CD4-positive, alpha-beta memory T cell (primary cell): ENCODE measurements around the gene TDRD12. TPM values are rescaled to one million over a fixed set of nuclear protein-coding genes. Genes with fewer than 3 reads are reported as not detected.
"Not testable (repeated sequence)": the region's sequence is repeated elsewhere in the genome, so short reads cannot be mapped to it uniquely, and the experiment has no call there.

Experiments used
- CTCF ChIA-PET: fragments of 350-600 bp; sonication (Branson Sonifier 250); formaldehyde crosslinking; loops from one replicate; lab custom pipeline; 2021; ENCODE audit warnings: inconsistent platforms; ENCODE audit not compliant: partially characterized antibody; lab: Charles Lee
- POLR2A ChIA-PET: fragments of 350-600 bp; sonication (Branson Sonifier 250); formaldehyde crosslinking; loops from one replicate; lab custom pipeline; 2021; ENCODE audit not compliant: partially characterized antibody; lab: Charles Lee
- DNase-seq, 5 donors: peaks; one replicate each; pipeline versions ENCODE4 v3.0.0 to v3.0.0-alpha.2; 2020 to 2022; ENCODE audit warnings: mixed read lengths in 1 of 5
- H3K27ac ChIP-seq: one replicate; pipeline ENCODE4 v1.7.0; 2013; ENCODE audit warnings: low read depth, low read length
- H3K27me3 ChIP-seq: 2 replicates; pipeline ENCODE4 v1.7.0; 2013; ENCODE audit warnings: mild to moderate bottlenecking, low read length, moderate library complexity; ENCODE audit not compliant: insufficient read depth
- H3K36me3 ChIP-seq: 2 replicates; pipeline ENCODE4 v1.7.0; 2013; ENCODE audit warnings: mild to moderate bottlenecking, low read length, moderate library complexity; ENCODE audit not compliant: insufficient read depth
- H3K4me1 ChIP-seq: 2 replicates; pipeline ENCODE4 v1.7.0; 2013; ENCODE audit warnings: mild to moderate bottlenecking, low read length, moderate library complexity; ENCODE audit not compliant: insufficient read depth
- H3K4me3 ChIP-seq, 2 donors: one replicate each; pipeline ENCODE4 v1.7.0; 2013; ENCODE audit warnings: low read length in 2 of 2, mild to moderate bottlenecking in 1 of 2
- H3K9me3 ChIP-seq, 2 donors: one replicate each; pipeline ENCODE4 v1.7.0; 2013; ENCODE audit warnings: low read length in 2 of 2, control low read depth in 1 of 2; ENCODE audit not compliant: control insufficient read depth in 1 of 2
- H3K27ac Mint-ChIP-seq, 7 donors: one replicate each; pipeline ENCODE4 v1.8.0; 2020 to 2021; ENCODE audit warnings: mixed read lengths in 7 of 7, mild to moderate bottlenecking in 6 of 7, inconsistent platforms in 3 of 7, moderate library complexity in 3 of 7
- H3K27me3 Mint-ChIP-seq, 2 donors: one replicate each; pipeline ENCODE4 v1.8.0; 2020 to 2021; ENCODE audit warnings: mixed read lengths in 2 of 2
- H3K36me3 Mint-ChIP-seq, 2 donors: one replicate each; pipeline ENCODE4 v1.8.0; 2020 to 2021; ENCODE audit warnings: mixed read lengths in 2 of 2, inconsistent platforms in 1 of 2, mild to moderate bottlenecking in 1 of 2
- H3K4me1 Mint-ChIP-seq, 4 donors: one replicate each; pipeline ENCODE4 v1.8.0; 2020 to 2021; ENCODE audit warnings: mixed read lengths in 4 of 4, mild to moderate bottlenecking in 1 of 4
- H3K4me3 Mint-ChIP-seq, 8 donors: one replicate each; pipeline ENCODE4 v1.8.0; 2020 to 2021; ENCODE audit warnings: mixed read lengths in 8 of 8, mild to moderate bottlenecking in 7 of 8, moderate library complexity in 6 of 8, inconsistent platforms in 3 of 8
- H3K9me3 Mint-ChIP-seq, 8 donors: one replicate each; pipeline ENCODE4 v1.8.0; 2020 to 2021; ENCODE audit warnings: mixed read lengths in 8 of 8, mild to moderate bottlenecking in 5 of 8, inconsistent platforms in 3 of 8, moderate library complexity in 1 of 8
- intact Hi-C: fragments of 100-400 bp; cut with micrococcal nuclease; formaldehyde crosslinking; loops from one replicate; pipeline ENCODE4 v1.15.1; 2023
- polyA plus RNA-seq, 2 donors: library from polyadenylated mRNA; unstranded; fragments of 300-500 nt; fragmentation: Illumina TruSeq; gene quantifications; one replicate each; pipeline ENCODE4 v1.2.3, GENCODE V29; 2021
- total RNA-seq, 2 experiments: library from RNA; stranded (reverse); gene quantifications; one replicate each; pipeline ENCODE4 v1.2.3, GENCODE V29; 2021

The TDRD12 gene
- total and polyA plus RNA-seq, 4 experiments from 2014 or later, result 0.20 to 1.9 (median 0.65) TPM

DNA sequence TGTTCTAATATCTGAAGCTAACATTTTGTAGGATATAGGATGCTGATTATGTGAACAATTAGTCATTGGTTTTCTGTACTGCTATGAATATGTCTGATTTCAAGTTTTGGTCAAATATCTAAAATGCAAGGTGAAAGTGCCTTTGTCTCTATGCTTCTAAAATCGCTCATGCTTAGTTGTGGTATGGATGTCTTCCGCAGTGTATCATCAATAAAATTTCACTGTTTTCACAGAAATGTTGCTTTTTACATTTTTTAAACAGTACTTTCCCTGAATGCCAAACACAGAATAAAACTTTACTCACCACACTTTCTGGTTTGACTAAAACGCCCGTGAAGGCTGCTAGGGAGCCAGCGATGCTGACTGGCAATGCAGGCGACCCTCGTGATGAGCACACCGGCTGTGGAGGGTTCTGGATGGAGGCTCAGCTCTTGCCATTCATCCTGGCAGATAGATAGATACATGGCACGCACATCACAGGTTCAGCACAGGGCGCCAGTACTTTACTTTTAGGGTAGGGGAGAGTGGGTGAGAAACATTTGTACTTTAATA lies 109.9 kb downstream of the TDRD12 start:
- Histone ChIP-seq H3K9me3 (no peaks in the 10 kb centered on the region), H3K36me3 (no peaks in the 10 kb centered on the region), H3K4me1 (peaks cover 4% of the 10 kb centered on the region), H3K27ac (no peak overlapping the region), H3K27me3 (no peaks in the 10 kb centered on the region), H3K4me3 (no peak overlapping the region)
- H3K4me1 Mint-ChIP-seq, result peaks cover 0 to 15% (median 7%) of the 10 kb centered on the region in 4 donors
- POLR2A ChIA-PET, result no interaction called here
- H3K9me3 Mint-ChIP-seq, result peaks cover 0 to under 1% (median 0%) of the 10 kb centered on the region in 8 donors
- peak overlapping the region in 7 of 8 donors; percentile 28 to 75 (median 69) for H3K4me3 Mint-ChIP-seq
- DNase-seq, result no peak
- H3K27me3 Mint-ChIP-seq, result peaks cover 0 to 2% of the 10 kb centered on the region in 2 donors
- intact Hi-C loops, result no loop called here
- CTCF ChIA-PET, result interaction anchor here (0.8 to 1.1 kb wide), 2 partner anchors 101 to 147 kb away, joined by 3 read pairs; no protein-coding TSS in a partner anchor
- H3K27ac Mint-ChIP-seq, result peak overlapping the region in 2 of 7 donors; percentile 29 to 64
- H3K36me3 Mint-ChIP-seq, result no peaks in the 10 kb centered on the region

DNA sequence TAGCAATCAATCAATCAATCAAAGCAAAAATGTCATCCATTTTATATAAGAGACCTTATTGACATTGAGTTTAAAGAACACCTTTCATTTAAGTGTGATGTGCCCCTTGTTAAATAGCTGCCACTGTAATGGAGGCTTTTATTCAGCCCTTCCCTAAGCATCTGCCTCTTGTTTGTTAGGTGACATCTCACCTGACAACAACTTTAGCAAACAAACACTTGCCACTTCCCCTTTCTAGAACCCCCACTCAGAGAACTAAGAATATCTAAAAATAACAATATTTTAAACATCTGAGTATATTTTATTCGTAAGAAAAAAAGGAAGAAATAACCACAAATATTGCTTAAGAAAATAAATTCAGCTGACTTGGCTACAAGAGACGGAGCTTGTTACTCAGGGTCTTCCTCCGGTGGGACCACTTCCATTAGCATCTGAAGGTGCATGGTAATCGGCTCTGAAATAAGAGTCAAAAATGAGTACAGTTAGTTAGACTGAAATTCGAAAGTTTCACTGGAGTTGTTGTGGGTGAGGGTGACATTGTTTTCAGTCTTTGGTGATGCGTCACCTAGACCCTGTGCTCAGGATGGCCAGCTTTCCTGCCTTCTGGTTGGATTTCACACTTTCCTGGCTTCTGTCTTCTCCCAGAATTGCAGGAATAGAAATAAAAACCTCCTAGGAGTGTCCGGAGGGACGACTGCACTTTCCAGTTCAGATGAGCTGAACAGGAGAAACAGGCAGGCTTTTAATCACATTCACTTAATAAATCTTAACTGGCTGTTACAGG lies 110.9 kb downstream of the TDRD12 start:
- H3K27ac ChIP-seq, result no peak overlapping the region
- no peaks in the 10 kb centered on the region for H3K36me3 ChIP-seq
- no peak overlapping the region for H3K4me3 ChIP-seq
- H3K4me1 Mint-ChIP-seq, result peaks cover 0 to 15% (median 7%) of the 10 kb centered on the region in 4 donors
- H3K27ac Mint-ChIP-seq, result no peak overlapping the region
- peaks cover 0 to 2% of the 10 kb centered on the region in 2 donors for H3K27me3 Mint-ChIP-seq
- ChIA-PET CTCF (no interaction called here), POLR2A (no interaction called here)
- no peaks in the 10 kb centered on the region for H3K9me3 Mint-ChIP-seq
- no peak for DNase-seq
- no peak overlapping the region for H3K4me3 Mint-ChIP-seq
- H3K27me3 ChIP-seq, result no peaks in the 10 kb centered on the region
- H3K9me3 ChIP-seq, result no peaks in the 10 kb centered on the region
- peaks cover 4% of the 10 kb centered on the region for H3K4me1 ChIP-seq
- H3K36me3 Mint-ChIP-seq, result no peaks in the 10 kb centered on the region
- intact Hi-C loops, result no loop called here

DNA sequence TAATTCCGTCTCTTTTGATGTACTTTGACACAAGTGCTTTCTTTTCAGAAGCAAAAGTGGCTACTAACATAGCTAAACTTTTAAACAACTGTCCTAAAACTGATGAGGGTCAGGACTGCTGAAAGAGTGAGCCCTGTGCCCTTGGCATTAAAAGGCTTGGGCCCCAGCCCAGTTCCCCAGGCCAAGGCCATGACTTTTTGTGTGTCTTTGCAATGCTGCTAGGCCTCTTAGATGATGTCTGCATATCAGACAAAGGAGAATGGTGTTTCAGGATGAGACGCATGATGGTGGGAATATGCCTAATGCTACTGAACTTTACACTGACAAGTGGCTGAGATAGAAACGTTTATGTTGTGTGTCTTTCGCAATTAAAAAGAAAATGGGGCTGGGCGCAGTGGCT lies 112.0 kb downstream of the TDRD12 start:
- ChIA-PET CTCF (no interaction called here), POLR2A (no interaction called here)
- Histone ChIP-seq H3K27me3 (no peaks in the 10 kb centered on the region), H3K27ac (no peak overlapping the region), H3K4me1 (peaks cover 4% of the 10 kb centered on the region), H3K9me3 (no peaks in the 10 kb centered on the region), H3K36me3 (no peaks in the 10 kb centered on the region), H3K4me3 (no peak overlapping the region)
- intact Hi-C loops, result no loop called here
- Mint-ChIP-seq H3K4me3 (no peak overlapping the region), H3K36me3 (no peaks in the 10 kb centered on the region), H3K9me3 (no peaks in the 10 kb centered on the region), H3K4me1 (peaks cover 0 to 16% (median 8%) of the 10 kb centered on the region in 4 donors), H3K27ac (no peak overlapping the region), H3K27me3 (peaks cover 0 to 2% of the 10 kb centered on the region in 2 donors)
- no peak for DNase-seq

DNA sequence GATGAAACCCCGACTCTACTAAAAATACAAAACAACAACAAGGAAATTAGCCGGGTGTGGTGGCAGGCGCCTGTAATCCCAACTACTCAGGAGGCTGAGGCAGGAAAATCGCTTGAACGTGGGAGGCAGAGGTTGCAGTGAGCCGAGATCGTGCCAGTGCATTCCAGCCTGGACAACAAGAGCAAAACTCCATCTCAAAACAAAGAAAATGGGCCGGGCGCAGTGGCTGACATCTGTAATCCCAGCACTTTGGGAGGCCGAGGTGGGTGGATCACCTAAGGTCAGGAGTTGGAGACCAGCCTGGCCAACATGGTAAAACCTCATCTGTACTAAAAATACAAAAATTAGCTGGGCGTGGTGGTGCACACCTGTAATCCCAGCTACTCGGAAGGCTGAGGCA lies 112.5 kb downstream of the TDRD12 start:
- intact Hi-C loops, H3K27me3 ChIP-seq, DNase-seq, H3K27me3 Mint-ChIP-seq, CTCF ChIA-PET, H3K36me3 Mint-ChIP-seq, H3K4me3 ChIP-seq, H3K9me3 Mint-ChIP-seq, H3K4me1 ChIP-seq, H3K9me3 ChIP-seq, H3K36me3 ChIP-seq, H3K4me3 Mint-ChIP-seq, H3K27ac ChIP-seq, H3K27ac Mint-ChIP-seq, POLR2A ChIA-PET: not testable (repeated sequence)
- peaks cover 0 to 21% (median 12%) of the 10 kb centered on the region in 4 donors for H3K4me1 Mint-ChIP-seq

- H3K36me3 Mint-ChIP-seq, H3K36me3 ChIP-seq, H3K9me3 ChIP-seq, H3K4me3 Mint-ChIP-seq, H3K27ac ChIP-seq, intact Hi-C loops, H3K4me1 ChIP-seq, H3K27me3 Mint-ChIP-seq, H3K27me3 ChIP-seq, CTCF ChIA-PET, DNase-seq, POLR2A ChIA-PET, H3K9me3 Mint-ChIP-seq, H3K4me3 ChIP-seq: not testable (repeated sequence)
- Mint-ChIP-seq H3K27ac (peak overlapping the region in 1 of 7 donors; percentile 16), H3K4me1 (peaks cover 3 to 25% (median 13%) of the 10 kb centered on the region in 4 donors)
Measured at GRCh38 chr19:32832825-32833224, 113.3 kb downstream of the TDRD12 start.

DNA sequence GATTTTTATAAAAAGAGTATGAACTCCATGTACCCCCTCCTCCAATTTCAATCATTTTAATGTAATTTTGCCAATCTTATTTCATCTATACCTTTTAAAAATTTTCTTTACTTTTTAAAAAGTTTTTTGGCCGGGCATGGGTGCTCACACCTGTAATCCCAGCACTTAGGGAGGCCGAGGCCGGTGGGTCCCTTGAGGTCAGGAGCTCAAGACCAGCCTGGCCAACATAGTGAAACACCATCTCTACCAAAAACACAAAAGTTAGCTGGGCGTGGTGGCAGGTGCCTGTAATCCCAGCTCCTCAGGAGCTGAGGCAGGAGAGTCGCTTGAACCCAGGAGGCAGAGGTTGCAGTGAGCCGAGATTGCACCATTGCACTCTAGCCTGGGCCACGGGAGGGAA lies 113.8 kb downstream of the TDRD12 start:
- H3K4me3 Mint-ChIP-seq, H3K4me3 ChIP-seq, H3K27ac ChIP-seq, H3K4me1 ChIP-seq, H3K9me3 ChIP-seq, H3K27me3 ChIP-seq, H3K27me3 Mint-ChIP-seq, H3K36me3 Mint-ChIP-seq, H3K9me3 Mint-ChIP-seq, H3K36me3 ChIP-seq, DNase-seq, H3K27ac Mint-ChIP-seq, POLR2A ChIA-PET, intact Hi-C loops, CTCF ChIA-PET: not testable (repeated sequence)
- H3K4me1 Mint-ChIP-seq, result peaks cover 4 to 21% (median 13%) of the 10 kb centered on the region in 4 donors

- no peaks in the 10 kb centered on the region for H3K36me3 ChIP-seq
- no peaks in the 10 kb centered on the region for H3K27me3 ChIP-seq
- ChIA-PET CTCF (no interaction called here), POLR2A (no interaction called here)
- no peaks in the 10 kb centered on the region for H3K9me3 ChIP-seq
- intact Hi-C loops, result no loop called here
- no peak overlapping the region for H3K27ac ChIP-seq
- Mint-ChIP-seq H3K9me3 (peaks cover 0 to 24% (median 15%) of the 10 kb centered on the region in 8 donors), H3K4me3 (no peak overlapping the region), H3K27me3 (peaks cover 0 to 2% of the 10 kb centered on the region in 2 donors), H3K27ac (no peak overlapping the region), H3K4me1 (peaks cover 4 to 11% (median 6%) of the 10 kb centered on the region in 4 donors), H3K36me3 (peaks cover 2 to 15% of the 10 kb centered on the region in 2 donors)
- H3K4me1 ChIP-seq, result no peaks in the 10 kb centered on the region
- H3K4me3 ChIP-seq, result no peak overlapping the region
- DNase-seq, result no peak
Measured at GRCh38 chr19:32837531-32837930, 118.0 kb downstream of the TDRD12 start.
